Measurements from ENCODE around the gene ACSL5. TPM values are rescaled to one million over a fixed set of nuclear protein-coding genes. Genes with fewer than 3 reads are reported as not detected.

Gene ACSL5
- total and polyA plus RNA-seq, 2 donors (not counting 1 experiment from before 2014, with no cell fraction given), result 31.5 to 36.2 TPM

DNA sequence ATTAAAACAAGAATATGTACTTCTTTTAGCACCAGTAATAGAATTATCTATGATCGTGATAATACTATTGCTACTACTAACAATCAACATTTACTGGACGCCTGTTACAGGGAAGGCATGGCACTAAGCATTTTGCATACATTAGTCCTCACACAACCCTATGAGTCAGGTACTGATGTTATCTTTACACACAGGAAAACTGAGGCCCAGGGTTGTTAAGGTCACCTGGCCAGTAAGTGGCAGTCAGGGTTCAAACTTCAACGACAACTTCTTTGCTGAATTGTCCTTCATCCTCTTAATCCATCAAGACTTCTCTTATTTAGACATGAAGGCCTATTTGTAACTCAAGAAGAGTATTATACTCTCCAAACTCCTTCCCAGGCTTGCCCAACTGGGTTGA lies 41.9 kb upstream of the ACSL5 start:
- H3K79me2 ChIP-seq (ENCODE audit: control insufficient read depth, insufficient read depth, low read length), result no peaks in the 10 kb centered on the region
- POLR2A ChIA-PET, result no interaction called here
- Mint-ChIP-seq H3K9me3 (ENCODE audit: insufficient read depth) (no peaks in the 10 kb centered on the region), H3K27me3 (peaks cover 21% of the 10 kb centered on the region), H3K4me1 (peaks cover 3% of the 10 kb centered on the region), H3K4me3 (no peak overlapping the region), H3K27ac (no peak overlapping the region)
- no peaks in the 10 kb centered on the region for H4K20me1 ChIP-seq (ENCODE audit: control insufficient read depth, insufficient read depth, low read length, poor library complexity, severe bottlenecking)
- H3K36me3 ChIP-seq (replicated peaks in 1 of 2; ENCODE audit: control extremely low read depth in 1 of 2, control insufficient read depth in 1 of 2, extremely low read depth in 1 of 2, insufficient read depth in 2 of 2, low read length in 1 of 2), result no peaks in the 10 kb centered on the region
- H3K4me1 ChIP-seq (ENCODE audit: control insufficient read depth in 2 of 2, insufficient read depth in 2 of 2, low read length in 2 of 2), result no peaks in the 10 kb centered on the region
- intact Hi-C loops (cut with micrococcal nuclease), result no loop called here
- DNase-seq (no peak), ATAC-seq (ENCODE audit: low read depth) (no peak)
- no peaks in the 10 kb centered on the region for H3K9me3 ChIP-seq (ENCODE audit: control extremely low read depth in 1 of 3, control insufficient read depth in 2 of 3, insufficient read depth in 1 of 3, low read length in 2 of 3)
- CTCF ChIA-PET, result no interaction called here
- H3K4me2 ChIP-seq (replicated peaks; ENCODE audit: low read depth, low read length, poor library complexity, severe bottlenecking), result no peak overlapping the region
- WGBS (ENCODE audit: insufficient coverage), result 60% methylated on average over 1 of the region's 3 CpGs
- H2AFZ ChIP-seq (ENCODE audit: insufficient read depth, low read depth, low read length, poor library complexity, severe bottlenecking), result no peak overlapping the region
- no peak overlapping the region for H3K27ac ChIP-seq (ENCODE audit: low read length in 2 of 2)
- peaks cover 0 to 4% (median 0%) of the 10 kb centered on the region in 4 experiments for H3K27me3 ChIP-seq (replicated peaks in 1 of 4; ENCODE audit: control extremely low read depth in 1 of 4, control insufficient read depth in 3 of 4, insufficient read depth in 4 of 4, low read length in 3 of 4)
- no peak overlapping the region for H3K4me3 ChIP-seq (ENCODE audit: control extremely low read depth in 1 of 5, extremely low read depth in 1 of 5, insufficient read depth in 1 of 5, low read depth in 2 of 5, low read length in 4 of 5)
- H3K9ac ChIP-seq (ENCODE audit: low read length), result no peak overlapping the region
- TF ChIP-seq, protein P1, sequence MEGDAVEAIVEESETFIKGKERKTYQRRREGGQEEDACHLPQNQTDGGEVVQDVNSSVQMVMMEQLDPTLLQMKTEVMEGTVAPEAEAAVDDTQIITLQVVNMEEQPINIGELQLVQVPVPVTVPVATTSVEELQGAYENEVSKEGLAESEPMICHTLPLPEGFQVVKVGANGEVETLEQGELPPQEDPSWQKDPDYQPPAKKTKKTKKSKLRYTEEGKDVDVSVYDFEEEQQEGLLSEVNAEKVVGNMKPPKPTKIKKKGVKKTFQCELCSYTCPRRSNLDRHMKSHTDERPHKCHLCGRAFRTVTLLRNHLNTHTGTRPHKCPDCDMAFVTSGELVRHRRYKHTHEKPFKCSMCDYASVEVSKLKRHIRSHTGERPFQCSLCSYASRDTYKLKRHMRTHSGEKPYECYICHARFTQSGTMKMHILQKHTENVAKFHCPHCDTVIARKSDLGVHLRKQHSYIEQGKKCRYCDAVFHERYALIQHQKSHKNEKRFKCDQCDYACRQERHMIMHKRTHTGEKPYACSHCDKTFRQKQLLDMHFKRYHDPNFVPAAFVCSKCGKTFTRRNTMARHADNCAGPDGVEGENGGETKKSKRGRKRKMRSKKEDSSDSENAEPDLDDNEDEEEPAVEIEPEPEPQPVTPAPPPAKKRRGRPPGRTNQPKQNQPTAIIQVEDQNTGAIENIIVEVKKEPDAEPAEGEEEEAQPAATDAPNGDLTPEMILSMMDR (IDR thresholded peaks at IDR 0.05), result no peak
- no peak for TF ChIP-seq EZH2 (IDR thresholded peaks at IDR 0.05; ENCODE audit: borderline replicate concordance, insufficient read depth, low read depth, low read length, poor library complexity, severe bottlenecking)

DNA sequence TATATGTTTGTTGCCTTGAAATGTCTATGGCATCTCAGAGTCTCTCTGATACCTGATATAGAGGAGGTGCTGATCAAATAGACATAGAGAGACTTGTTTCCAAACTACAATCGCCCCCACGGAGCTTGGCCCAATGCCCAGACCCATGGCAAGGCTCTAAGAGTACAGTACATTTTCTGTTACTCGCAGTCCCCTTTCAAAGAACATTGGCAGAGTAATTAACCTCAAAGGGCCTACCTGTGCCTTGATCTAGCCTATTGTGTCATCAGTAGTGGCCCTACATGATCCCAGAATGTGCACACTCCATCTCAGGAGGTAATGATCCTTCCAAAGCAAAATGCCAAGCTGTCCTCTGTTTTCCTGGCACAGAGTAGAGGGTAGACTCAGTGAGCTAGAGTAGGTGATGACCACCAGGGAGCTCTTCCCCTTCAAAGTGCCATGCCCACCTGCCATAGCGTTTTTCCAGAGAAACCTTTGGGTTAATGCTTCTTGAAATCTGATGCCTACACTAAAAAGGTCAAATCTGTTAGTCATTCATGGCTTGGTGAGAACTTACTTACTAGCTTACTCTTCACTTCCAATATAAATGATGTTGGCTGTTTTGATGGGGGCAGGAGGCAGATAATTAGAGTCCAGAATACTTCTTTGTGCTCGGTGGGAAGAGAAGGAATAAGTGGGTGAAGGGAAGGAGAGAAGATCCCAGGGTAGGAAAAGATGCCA lies 41.2 kb upstream of the ACSL5 start:
- Histone ChIP-seq H3K27ac (ENCODE audit: low read length in 2 of 2) (no peak overlapping the region), H3K27me3 (replicated peaks in 1 of 4; ENCODE audit: control extremely low read depth in 1 of 4, control insufficient read depth in 3 of 4, insufficient read depth in 4 of 4, low read length in 3 of 4) (no peaks in the 10 kb centered on the region), H2AFZ (ENCODE audit: insufficient read depth, low read depth, low read length, poor library complexity, severe bottlenecking) (no peak overlapping the region), H4K20me1 (ENCODE audit: control insufficient read depth, insufficient read depth, low read length, poor library complexity, severe bottlenecking) (no peaks in the 10 kb centered on the region), H3K79me2 (ENCODE audit: control insufficient read depth, insufficient read depth, low read length) (no peaks in the 10 kb centered on the region), H3K4me1 (ENCODE audit: control insufficient read depth in 2 of 2, insufficient read depth in 2 of 2, low read length in 2 of 2) (no peaks in the 10 kb centered on the region), H3K9ac (ENCODE audit: low read length) (no peak overlapping the region), H3K4me2 (replicated peaks; ENCODE audit: low read depth, low read length, poor library complexity, severe bottlenecking) (no peak overlapping the region), H3K36me3 (replicated peaks in 1 of 2; ENCODE audit: control extremely low read depth in 1 of 2, control insufficient read depth in 1 of 2, extremely low read depth in 1 of 2, insufficient read depth in 2 of 2, low read length in 1 of 2) (no peaks in the 10 kb centered on the region), H3K4me3 (ENCODE audit: control extremely low read depth in 1 of 5, extremely low read depth in 1 of 5, insufficient read depth in 1 of 5, low read depth in 2 of 5, low read length in 4 of 5) (no peak overlapping the region), H3K9me3 (ENCODE audit: control extremely low read depth in 1 of 3, control insufficient read depth in 2 of 3, insufficient read depth in 1 of 3, low read length in 2 of 3) (no peaks in the 10 kb centered on the region)
- H3K4me3 Mint-ChIP-seq, result no peak overlapping the region
- H3K9me3 Mint-ChIP-seq (ENCODE audit: insufficient read depth), result no peaks in the 10 kb centered on the region
- ATAC-seq (ENCODE audit: low read depth) (no peak), DNase-seq (no peak)
- H3K27me3 Mint-ChIP-seq, result peaks cover 25% of the 10 kb centered on the region
- TF ChIP-seq, protein P1 (IDR thresholded peaks at IDR 0.05), result no peak
- TF ChIP-seq EZH2 (IDR thresholded peaks at IDR 0.05; ENCODE audit: borderline replicate concordance, insufficient read depth, low read depth, low read length, poor library complexity, severe bottlenecking), result no peak
- CTCF ChIA-PET, result interaction anchor here (1.5 kb wide), 1 partner anchor 17 kb away, joined by 5 read pairs; no protein-coding TSS in a partner anchor
- 96% methylated on average over 3 of the region's 5 CpGs for WGBS (ENCODE audit: insufficient coverage)
- H3K27ac Mint-ChIP-seq, result no peak overlapping the region
- POLR2A ChIA-PET, result no interaction called here
- intact Hi-C loops (cut with micrococcal nuclease), result no loop called here
- peaks cover 3% of the 10 kb centered on the region for H3K4me1 Mint-ChIP-seq

Data from B cell (primary cell).